Duodenal mucosa (tissue), 2 donors: ENCODE results near the gene OR7A10.
"Not testable (repeated sequence)": the region's sequence is repeated elsewhere in the genome, so short reads cannot be mapped to it uniquely, and the experiment has no call there.

Experiments used
- H3K27ac ChIP-seq: one replicate; pipeline ENCODE4 v1.7.0; 2013; ENCODE audit warnings: low read depth, low read length
- H3K27me3 ChIP-seq, 2 donors: one replicate each; pipeline ENCODE4 v1.7.0; 2013; ENCODE audit warnings: low read length in 2 of 2, control low read depth in 1 of 2; ENCODE audit not compliant: insufficient read depth in 2 of 2, control insufficient read depth in 1 of 2
- H3K36me3 ChIP-seq, 2 donors: one replicate each; pipeline ENCODE4 v1.7.0; 2013; ENCODE audit warnings: low read length in 2 of 2, control low read depth in 1 of 2; ENCODE audit not compliant: insufficient read depth in 2 of 2, control insufficient read depth in 1 of 2
- H3K4me1 ChIP-seq, 2 donors: one replicate each; pipeline ENCODE4 v1.7.0; 2013; ENCODE audit warnings: low read length in 2 of 2, control low read depth in 1 of 2; ENCODE audit not compliant: insufficient read depth in 2 of 2, control insufficient read depth in 1 of 2
- H3K4me3 ChIP-seq, 2 donors: one replicate each; pipeline ENCODE4 v1.7.0; 2013; ENCODE audit warnings: low read length in 2 of 2, low read depth in 1 of 2
- H3K9ac ChIP-seq, 2 donors: one replicate each; pipeline ENCODE4 v1.7.0; 2013; ENCODE audit warnings: low read length in 2 of 2, low read depth in 1 of 2
- H3K9me3 ChIP-seq, 2 donors: one replicate each; pipeline ENCODE4 v1.7.0; 2013; ENCODE audit warnings: low read length in 2 of 2, control low read depth in 1 of 2; ENCODE audit not compliant: control insufficient read depth in 1 of 2

Gene OR7A10

GRCh38 chr19:14796021-14796420 is 52.7 kb downstream of the OR7A10 start:
- H3K27ac ChIP-seq, result no peak overlapping the region
- no peaks in the 10 kb centered on the region for H3K27me3 ChIP-seq
- no peaks in the 10 kb centered on the region for H3K4me1 ChIP-seq
- H3K9me3 ChIP-seq, result peaks cover 0 to 4% of the 10 kb centered on the region in 2 donors
- no peak overlapping the region for H3K4me3 ChIP-seq
- H3K9ac ChIP-seq, result no peak overlapping the region
- no peaks in the 10 kb centered on the region for H3K36me3 ChIP-seq

- no peak overlapping the region for H3K4me3 ChIP-seq
- H3K27ac ChIP-seq, result no peak overlapping the region
- peaks cover 0 to 4% of the 10 kb centered on the region in 2 donors for H3K9me3 ChIP-seq
- H3K9ac ChIP-seq, result no peak overlapping the region
- no peaks in the 10 kb centered on the region for H3K36me3 ChIP-seq
- no peaks in the 10 kb centered on the region for H3K4me1 ChIP-seq
- no peaks in the 10 kb centered on the region for H3K27me3 ChIP-seq
Observed at GRCh38 chr19:14795078-14795721, 53.5 kb downstream of the OR7A10 start.

- H3K9ac ChIP-seq, H3K27ac ChIP-seq, H3K9me3 ChIP-seq, H3K4me1 ChIP-seq, H3K36me3 ChIP-seq, H3K4me3 ChIP-seq, H3K27me3 ChIP-seq: not testable (repeated sequence)
Observed at GRCh38 chr19:14792250-14792649, 56.5 kb downstream of the OR7A10 start.
